SW480 (cell line): ENCODE results near the gene TMA7B.

Experiments used
- DNase-seq: peaks from one replicate; pipeline ENCODE4 v3.0.0-alpha.2; 2016; ENCODE audit warnings: low spot score

Gene TMA7B

DNA sequence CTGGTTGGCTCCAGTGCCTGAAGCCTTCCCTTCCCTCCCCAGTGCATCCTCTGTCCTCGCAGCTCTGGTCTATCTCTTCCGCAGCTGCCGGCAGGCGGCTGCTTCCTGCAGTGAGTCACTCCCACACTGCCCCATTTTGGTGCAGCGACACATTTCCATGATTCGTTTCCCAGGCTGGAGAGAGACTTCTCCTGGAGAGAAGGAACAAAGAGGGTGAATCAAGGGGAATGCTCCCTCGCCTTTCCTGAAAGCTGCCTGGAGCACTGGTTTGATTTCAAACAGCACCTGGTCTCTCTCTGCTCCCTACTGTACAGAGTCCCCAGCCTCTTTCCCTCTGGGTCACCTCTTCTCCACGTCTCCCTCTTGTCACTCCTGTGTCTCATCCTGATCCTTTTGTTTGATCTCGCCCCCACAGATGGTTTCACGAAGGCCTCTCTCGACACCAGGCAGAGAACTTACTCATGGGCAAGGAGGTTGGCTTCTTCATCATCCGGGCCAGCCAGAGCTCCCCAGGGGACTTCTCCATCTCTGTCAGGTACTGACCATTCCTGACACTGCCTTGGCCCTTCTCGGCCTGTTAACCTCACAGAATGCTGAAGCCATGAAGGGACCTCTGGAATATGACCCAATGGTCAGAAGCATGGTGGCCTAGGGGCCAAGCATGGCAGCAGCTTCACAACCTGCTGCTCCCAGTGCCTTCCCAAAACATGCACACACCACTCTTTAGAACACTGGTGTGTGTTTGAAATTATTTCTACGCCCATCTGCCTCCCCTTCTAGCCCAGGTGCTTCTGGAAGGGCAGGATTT lies at the start of gene TMA7B:
Gene TMA7B (plus strand): TSS at position 758 of the 808 bp plus-strand sequence. CDS start 3,978 bp downstream, outside the sequence.
- peak; percentile 61 for DNase-seq

DNA sequence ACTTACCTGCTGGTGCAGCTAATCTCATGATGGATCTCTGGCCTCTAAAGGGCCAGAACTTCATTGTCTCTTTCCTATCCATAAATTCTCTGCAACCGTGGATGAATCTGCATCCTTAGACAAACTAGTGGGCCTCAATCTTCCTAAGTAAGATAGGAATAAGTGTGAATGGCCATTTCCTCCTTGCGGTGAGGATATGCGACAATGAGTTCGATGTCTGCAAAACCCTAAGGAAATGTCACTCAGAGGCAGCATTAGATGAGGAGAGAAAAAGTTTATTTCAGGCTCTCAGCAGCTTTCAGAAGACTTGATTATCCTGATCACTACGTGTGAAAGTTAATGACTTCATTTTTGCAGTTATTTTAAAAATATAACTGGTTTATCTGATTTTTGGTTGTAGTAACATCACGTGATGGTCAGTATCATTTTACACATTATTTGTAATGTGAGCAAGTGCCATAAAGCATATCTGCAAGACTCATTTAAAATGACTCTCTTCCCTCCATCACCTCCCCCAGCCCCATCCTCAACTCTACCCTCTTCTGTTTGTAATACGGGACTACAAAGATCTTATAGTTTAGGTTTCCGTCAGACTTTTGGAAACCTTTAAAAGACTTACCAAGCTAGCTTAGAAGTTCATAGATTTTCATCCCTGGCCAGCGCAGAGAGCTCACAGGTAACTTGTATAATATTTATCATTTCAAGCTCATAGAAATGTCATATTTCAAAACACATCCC lies 49.2 kb upstream of the TMA7B start:
- no peak for DNase-seq

- no peak for DNase-seq
Observed at GRCh38 chr22:39913321-39913720, 46.9 kb upstream of the TMA7B start.

DNA sequence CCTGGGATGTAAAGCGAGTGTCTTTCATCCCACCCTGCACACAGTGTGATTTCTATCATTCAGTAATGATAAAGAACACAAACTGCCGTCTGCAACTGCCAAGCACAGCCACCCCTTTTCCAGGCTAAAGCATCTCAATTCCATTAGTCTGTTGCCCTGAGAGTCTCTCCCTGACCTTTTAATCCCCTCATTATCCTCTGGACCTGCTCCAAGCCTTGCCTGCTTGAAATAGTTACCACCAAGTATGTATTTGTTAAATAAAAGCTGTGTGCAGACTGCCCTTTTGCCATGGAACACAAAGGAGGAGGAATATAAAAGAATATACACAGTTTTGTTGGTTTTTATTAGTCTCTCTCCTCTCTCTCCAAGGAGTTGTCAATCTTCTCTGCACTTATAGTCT lies 46.3 kb upstream of the TMA7B start:
- no peak for DNase-seq

- DNase-seq = no peak
Observed at GRCh38 chr22:39914584-39914983, 45.6 kb upstream of the TMA7B start.

GRCh38 chr22:39915295-39915726 lies 44.9 kb upstream of the TMA7B start:
- no peak for DNase-seq

- no peak for DNase-seq
Observed at GRCh38 chr22:39916496-39916895, 43.7 kb upstream of the TMA7B start.

DNA sequence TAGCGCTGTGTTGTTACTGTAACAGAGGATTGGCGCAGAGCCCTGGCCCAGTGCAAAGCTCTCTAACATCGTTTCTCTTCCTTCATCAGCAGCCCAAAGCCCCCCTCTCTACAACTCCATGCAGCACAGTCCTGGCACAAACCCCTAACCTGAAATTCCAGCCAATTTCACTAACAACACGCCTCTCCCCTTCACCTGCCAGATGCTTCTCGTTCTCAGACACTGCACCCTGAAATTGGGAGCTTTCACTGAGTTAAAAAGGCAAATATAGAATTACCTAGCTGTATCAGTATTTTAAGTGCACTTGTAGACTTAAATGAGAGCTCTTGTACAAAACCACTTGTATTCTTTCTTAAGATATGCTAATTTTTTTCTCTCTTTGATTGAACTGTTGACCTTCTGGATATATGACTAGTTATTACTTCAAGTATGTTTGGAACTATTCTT lies 43.0 kb upstream of the TMA7B start:
- no peak for DNase-seq

DNA sequence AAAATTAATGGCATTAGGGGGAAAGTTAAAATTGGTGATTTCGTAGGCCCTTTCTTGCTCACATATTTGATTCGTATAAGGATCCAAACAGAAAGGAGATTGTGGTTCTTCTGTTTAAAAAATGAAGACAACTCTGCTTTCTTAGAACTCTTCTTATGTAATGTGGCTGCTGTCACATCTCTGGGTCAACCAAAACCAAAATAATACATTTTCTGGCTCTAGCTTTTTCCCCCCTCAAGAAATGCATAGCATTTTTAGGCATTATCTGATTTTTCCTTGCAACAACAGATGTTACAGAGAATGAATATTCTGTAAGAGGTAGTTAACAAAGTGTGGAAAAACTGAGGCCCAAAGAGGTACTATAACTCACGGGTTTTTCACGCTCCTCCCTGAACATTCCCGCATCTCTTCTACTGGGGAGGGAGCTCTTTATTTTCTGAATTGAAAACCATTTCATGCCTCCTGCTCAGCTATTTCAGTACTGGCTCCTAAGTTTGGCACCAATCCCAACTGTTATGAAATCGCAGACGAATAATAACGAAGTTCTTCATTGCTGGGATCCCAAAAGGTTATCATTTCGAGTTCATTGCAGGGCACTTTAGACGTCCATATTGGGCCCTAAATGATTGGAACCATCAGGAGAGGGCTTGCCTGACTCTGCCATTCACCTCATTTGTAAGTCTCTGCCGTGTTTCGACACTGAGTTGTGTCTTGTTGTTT lies 42.3 kb upstream of the TMA7B start:
- no peak for DNase-seq

DNA sequence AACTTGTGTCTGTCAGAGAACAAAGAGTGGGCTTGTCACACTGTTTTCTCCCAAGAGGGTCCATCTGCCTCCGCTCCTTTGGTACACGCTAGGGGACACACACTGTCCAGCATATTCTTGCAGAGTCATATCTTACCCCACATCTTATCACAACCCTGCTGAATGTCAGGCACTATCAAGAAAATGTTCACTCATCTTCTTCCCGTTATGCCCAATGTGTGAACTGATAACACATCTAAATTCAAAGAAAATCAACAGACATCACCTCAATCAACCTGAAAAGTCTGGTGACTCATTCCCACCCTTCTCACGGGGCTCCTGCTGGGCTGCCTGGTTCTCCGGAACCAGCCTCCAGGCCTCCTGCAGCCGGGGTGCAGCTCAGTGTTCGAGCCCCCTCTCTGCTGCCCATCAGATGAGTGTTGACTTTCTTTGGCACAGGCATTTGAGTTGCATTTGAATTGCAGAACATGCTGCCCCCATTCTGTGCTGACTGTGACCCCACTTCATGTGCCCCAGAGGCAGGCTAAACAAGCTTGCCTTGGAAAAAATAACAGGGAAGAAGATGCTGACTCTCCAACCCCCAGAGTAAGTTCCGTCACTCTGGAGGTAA lies 40.0 kb upstream of the TMA7B start:
- DNase-seq = no peak

DNA sequence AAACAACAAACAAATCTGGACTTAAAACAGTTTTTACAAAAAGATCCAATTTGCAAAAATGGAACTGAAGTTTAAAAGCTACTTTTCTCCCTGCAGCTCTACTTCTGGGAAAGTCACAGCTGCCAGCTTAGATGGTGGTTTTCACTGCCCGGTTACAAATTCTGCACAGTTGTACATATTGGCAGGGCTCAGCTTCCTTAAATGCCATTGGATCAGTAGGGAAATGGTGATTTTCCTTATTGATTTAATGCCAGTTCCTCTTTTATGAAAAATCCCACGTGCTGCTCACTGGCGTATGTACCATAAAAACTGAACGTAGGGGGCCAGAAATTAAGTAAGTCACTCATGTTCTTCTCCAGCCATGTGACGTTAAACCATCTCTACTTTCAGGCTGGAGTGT lies 36.5 kb upstream of the TMA7B start:
- DNase-seq = no peak

DNA sequence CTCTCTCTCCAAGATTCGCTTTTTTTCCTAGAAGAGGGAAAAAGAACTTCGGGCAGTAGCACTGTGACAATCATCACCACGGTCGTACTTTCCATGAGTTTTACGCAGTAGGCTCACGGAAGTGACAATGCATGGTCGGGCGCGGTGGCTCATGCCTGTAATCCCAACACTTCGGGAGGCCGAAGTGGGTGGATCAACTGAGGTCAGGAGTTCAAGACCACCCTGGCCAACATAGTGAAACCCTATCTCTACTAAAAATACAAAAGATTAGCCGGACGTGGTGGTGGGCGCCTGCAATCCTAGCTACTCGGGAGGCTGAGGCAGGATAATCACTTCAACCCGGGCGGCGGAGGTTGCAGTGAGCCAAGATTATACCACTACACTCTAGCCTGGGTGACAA lies 35.9 kb upstream of the TMA7B start:
- DNase-seq = no peak

GRCh38 chr22:39925273-39925672 lies 34.9 kb upstream of the TMA7B start:
- DNase-seq = no peak

DNA sequence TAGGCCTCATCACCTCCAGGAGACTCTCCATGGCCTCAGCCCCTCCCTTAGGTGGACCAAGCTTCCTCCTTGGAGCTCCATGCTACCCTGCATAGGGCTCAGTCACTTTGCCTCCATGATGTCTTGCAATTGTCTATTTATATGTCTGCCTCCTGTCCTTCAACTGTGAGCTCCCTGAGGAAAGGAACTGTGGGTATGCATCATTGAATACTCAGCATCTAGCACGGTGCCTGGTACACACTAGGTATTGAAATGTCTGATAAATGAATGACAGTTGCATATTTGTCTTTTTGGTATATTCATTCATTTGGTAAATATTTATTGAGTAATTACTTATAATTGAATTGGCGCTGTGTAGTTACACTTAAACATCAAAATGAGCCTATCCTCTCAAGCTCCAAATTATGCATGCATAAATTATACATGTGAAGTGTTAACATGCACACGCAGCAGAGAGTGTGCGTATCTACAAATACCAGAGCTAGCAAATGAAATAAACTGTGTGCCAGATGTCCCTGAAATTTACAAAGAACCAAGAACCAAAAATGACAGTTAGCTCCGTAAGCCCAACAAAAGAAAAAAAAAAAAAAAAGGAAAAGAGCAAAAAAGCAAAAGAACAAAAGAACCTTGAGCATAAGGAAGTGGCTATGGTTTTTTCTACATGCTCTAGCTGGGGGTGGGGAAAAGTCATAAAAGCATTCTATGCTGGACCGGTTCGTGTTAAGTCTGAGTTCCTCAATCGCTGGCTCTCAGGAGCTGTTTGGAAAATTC lies 34.1 kb upstream of the TMA7B start:
- no peak for DNase-seq

GRCh38 chr22:39926753-39927152 lies 33.4 kb upstream of the TMA7B start:
- DNase-seq = no peak

DNA sequence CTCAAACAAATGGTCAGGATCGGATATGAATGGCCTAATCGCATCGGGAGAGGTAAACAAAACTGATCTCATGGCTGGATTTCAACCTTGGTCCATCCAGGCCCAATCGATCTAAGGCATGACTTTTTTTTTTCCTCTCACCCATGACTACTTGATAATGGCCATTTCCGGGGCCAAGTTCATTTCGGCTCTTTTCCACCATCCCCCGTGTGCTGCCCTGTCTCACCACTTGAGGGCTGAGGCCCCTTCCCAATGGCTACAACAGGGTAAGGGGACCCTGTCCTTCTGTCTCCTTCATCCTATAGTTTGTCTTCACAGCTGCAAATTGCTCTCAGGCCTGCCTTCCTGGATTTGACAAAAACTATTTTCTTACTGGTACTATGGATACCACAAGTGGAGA lies 32.7 kb upstream of the TMA7B start:
- no peak for DNase-seq

GRCh38 chr22:39928536-39929520 lies 31.4 kb upstream of the TMA7B start:
- no peak for DNase-seq

DNA sequence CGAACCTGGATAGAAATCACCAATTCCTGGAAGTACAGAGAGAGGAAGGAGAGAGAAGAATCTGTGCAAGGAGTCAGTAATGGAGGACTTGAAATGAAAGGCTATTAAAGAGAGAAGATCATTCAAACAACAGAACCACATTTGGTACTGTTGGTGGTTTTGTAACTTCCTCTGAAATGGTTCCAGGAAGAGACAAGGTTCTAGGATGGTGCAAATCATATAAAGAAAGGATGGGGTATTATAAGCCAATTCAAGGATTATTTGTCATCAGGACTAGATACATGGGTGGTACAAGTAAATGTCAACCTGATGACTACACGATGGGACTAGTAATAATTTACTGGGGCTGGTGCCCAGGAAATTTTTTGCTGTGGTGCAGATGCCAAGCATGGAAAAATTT lies 28.9 kb upstream of the TMA7B start:
- DNase-seq = no peak

DNA sequence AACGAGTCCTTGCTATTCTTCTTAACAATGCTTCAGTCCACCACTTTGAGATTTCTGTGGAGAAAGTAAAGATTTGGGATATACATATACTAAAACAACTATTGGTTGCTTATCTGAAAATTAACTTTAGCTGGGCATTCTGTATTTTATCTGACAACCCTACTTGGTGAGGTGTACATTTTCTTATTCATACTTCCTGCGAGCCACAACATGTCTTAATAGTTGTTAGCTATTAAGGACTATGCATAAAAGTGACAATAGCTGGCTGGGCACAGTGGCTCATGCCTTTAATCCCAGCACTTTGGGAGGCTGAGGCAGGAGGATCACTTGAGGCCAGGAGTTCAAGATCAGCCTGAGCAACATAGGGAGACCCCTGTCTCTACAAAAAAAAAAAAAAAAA lies 28.0 kb upstream of the TMA7B start:
- DNase-seq = no peak

GRCh38 chr22:39932918-39933649 lies 27.1 kb upstream of the TMA7B start:
- DNase-seq = peak; percentile 31
